GM18870 (cell line): Measurements from ENCODE around the gene STRN4.
A peak's percentile ranks its signal among the peaks of the same experiment; 100 is the strongest.

Experiments used
- ATAC-seq: cut with Tn5 transposase; IDR thresholded peaks from one replicate; pipeline ENCODE4 v1.9.1; 2021; ENCODE audit warnings: moderate library complexity; ENCODE audit not compliant: unreplicated experiment

Gene STRN4

DNA sequence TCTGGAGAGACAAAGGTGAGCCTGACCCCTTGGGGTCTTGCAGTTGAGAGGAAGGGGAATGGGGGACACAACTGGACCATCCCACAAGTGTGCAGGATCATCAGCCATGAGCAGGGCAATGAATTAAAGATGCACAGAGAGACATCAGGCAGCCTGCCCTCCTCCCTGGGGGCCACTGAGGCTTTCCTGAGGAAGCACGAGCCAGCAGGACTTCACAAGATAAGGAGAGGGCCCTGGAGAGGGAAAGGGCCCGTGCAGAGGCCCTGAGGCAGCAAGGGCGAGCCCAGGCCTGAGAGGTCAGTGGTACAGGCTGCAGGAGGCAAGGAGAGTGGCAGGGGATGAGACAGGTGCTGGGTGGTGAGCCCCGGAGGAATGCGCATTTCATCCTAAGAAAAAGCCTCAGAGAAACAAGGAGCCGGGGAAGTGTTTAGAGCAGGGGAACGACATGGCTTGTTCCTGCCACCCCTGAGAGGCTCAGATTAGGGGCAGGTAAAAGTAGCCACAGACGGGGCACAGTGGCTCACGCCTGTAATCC lies 20.3 kb downstream of the STRN4 start:
- no peak for ATAC-seq

DNA sequence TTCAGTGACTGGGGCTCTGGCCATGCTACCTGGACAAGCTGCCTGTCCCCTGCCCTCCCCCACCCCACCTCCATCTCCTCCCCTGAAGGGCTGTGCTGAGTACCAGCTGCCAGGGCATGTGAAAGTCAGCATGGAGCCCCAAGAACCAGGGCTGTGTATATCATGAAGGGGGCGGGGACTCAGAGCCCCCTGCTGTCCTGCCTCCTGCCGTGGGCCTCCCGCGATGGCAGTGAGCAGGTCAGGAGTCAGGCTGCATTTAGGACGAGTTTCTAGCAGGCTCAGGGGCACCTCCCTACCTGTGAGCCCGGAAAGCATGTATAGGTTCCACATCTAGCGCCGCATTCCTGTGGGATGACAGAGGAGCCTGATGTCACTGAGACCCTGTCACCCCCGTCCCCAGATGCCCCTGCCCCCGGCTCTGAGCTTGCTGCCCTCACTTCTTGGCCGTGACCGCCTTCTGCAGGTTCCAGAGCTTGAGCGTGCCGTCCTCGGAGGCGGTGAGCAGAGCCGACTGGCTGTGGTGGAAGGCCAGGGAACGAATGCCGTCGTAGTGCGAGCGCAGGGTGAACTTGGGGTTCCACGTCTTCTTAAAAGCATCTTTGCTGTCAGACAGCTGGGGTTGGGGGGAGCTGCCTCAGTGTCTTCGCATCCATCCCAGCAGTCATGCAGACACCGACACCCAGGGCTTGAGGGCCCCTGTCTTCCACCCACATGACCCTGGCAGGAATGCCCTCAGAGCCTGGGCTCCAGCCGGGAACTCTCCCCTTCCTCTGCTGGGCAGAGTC lies 21.0 kb downstream of the STRN4 start:
- no peak for ATAC-seq

DNA sequence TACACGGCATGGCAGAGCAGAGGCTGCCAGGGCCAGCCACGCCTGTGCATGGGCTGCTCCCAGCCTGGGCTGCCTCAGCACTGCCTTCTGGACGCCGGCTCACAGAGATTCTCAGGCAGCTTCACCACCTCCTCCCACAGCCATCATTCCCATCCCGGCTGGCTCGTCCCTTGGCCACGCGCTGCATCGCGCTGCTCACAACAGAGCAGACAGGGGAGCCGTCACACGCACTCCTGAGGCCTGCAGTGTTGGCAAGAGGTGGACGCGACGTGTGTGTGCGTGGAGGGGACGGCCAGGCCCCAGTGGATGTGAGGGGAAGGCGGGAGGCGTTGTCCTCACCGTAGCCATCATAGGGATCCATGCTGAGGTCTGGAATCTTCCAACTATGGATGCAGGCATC lies 21.8 kb downstream of the STRN4 start:
- no peak for ATAC-seq

DNA sequence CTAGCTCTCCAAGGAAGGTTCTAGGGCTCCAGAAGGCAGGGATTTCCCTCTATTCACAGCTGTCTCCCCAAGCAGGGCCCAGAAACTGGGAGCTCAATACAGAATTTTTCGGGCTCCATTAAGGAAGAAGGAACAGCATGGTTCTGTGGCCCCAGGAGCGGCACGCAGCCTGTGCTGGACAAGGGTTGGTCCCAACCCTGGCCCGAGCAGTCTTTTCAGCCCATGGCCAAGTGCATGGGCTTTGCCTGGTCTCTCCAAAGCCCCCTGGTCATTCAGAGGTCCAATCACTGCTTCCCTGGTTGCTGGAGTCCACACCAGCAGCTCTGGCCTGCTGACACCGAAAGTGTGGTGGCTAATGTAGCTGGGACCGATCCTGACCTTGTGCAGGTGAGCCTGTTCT lies 22.8 kb downstream of the STRN4 start:
- ATAC-seq = no peak

DNA sequence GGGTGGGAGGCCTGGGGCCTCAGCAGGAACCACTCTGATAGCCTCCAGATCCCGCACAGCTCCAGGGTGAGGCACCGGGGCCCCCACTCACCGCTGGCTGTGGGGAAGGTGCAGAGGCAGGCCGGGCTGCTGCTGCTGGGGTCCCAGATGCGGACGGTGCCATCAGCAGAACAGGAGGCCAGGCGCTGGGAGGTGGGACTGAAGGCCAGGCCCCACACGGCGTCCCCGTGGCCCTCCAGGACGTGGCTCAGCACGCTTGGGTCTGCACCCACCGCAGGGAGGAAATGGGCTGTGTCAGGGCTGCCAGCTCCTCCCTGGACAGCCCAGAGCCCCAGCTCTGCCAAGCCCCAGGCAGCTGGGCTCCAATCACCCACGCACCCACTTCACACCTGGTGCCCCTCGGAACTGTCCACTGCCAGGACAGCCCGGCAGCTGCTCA lies 23.2 kb downstream of the STRN4 start:
- ATAC-seq = no peak

DNA sequence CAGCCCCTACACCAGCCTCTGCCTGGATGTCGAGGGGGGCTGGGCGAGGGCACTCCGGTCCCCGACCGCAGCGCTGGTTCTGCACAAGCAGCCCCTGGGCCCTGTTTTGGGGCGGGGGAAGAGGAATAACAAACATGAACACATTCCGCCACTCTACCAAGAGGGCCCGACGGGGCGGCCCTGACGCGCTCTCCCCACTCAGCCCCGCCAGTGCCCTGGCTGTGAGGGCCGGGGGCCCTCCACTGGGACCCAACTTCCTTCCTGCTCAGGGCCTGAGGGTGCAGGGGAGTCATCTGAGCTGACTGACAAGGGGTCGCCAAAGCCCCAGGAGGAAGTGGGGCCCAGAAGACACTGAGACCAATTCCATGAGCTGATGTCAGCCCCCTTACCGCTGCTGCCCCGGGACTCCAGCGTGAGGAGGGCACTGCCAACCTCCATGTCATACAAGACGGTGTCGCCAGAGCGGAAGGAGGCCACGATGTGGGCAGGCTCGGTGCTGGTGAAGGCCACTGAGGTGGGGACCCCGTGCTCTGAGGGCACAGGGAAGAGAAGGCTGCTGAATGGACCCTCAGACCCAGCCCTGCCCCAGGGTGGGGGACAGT lies 23.7 kb downstream of the STRN4 start:
- no peak for ATAC-seq

DNA sequence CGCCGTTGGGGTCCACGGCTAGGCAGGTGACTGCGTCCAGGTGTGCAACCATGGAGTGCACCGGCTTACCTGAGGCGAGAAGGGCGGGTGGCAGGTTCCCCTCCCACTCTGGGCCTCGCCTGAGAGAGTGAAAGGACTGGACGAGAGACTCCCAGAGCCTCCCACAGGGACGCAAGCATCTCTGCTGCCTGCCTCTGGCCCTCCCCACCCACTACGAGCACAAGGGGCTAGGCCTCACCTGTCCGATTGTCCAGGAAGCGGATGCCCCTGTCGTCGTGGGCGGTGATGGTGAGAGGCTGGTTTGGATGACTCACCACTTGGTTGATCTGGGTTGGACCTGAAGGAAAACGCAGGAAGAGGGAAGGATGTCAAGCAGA lies 24.3 kb downstream of the STRN4 start:
- ATAC-seq = no peak

DNA sequence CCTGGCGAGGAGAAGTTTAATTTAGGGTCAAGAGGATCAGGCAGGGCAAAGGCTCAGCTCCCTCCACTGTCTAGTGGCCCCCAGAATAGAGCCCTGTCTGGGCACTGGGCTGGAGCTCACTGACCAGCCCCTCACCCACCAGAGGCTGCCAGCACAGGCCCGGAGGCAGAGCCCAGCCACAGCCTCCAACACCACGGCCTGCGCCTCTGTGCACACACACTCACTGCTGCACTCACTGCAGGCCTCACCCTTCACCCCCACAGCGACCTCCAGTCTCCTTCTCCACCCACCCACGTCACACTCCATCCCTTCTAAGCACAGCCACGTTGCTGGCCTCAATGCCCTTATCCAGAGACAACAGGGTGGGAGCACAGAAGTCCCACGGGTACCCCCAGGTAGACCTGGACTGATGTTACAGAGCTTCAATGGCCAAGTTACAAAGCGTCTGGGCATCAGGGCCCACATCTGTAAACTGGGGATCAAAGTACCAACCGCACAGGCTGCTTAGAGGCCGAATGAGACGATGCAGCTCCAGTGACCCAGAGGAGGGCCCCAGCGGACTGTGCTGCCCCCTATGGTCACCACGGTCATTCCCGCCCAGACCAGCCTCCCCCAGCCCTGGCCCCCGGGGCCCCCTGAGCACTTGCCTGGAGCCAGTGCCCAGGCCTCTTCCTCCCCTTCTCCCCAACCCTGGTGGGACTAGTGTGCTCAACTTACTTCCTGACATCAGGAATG lies 24.8 kb downstream of the STRN4 start:
- no peak for ATAC-seq

DNA sequence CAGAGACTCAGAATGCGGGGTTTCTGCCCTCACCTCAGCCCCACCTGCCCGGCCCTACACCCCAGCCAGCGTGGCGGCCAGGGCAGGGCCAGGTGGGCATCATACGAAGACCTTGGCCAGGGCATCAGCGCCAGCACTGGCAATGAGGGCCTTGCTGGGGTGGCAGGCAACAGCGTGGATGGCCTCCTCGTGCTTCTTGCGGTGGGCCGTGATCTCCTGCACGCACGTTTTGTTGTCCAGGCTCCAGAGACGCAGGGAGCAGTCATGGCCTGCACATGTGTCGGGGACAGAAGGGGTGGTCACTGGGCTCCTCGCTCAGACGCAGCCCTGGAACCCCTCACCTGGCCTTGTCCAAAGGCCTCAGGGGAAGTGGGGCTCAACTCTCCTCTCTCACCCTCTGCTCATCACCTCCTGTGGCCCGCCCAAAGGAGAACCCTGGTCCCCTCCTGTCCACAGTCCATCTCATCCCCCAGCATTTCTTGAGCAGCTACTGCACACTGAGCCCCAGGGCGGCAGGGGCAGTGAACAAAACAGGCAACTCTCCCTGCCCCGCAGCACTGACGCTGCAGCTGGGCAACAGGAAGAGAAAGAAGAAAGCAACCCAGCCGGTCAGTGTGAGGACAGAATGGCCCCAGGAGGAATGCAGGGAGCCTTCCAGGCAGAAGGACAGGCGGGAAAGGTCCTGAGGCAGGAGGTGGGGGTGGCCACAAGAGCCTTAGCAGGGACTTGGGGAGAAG lies 25.6 kb downstream of the STRN4 start:
- no peak for ATAC-seq

DNA sequence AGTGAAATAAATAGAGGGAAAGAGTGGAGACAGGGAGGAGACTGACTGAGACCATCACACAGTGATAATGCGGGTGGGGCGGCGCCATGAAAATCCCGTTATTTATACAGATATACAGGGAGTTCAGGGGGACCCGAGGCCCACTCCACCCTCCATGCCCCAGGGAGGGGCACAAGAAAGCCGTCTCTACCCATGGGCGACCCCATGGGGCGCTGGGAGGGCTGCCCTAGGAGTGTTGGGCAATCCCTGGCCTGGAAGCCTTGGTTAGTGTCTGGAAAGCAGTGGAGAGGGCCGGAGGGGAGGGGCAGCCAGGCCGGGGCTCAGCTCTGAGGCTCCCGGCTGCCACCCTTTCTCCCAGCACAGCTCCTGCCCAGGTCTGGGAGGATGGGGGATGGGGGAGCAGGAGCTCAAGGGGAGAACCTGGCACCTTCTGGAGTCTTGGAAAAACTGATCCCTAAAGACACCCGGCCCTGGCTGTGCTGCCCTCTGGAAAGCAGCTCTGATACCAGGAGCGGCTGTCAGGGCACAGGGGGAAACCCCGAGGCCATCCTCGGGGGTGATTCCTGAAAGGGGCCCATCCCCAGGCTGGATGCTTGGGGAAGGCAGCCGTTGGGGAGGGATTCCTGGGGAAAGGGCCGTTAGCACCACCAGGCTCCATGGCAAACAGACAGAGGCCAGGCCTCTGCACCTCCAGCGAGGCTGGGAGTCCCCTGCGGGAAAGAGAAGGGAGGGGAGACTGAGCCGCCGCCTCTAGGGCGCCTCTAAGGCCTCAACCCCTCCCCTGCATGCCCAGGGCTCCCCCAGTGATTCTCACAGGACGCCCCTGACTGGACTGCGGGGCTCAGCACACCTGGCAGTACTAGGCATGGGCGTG lies 26.4 kb downstream of the STRN4 start:
- ATAC-seq = no peak

DNA sequence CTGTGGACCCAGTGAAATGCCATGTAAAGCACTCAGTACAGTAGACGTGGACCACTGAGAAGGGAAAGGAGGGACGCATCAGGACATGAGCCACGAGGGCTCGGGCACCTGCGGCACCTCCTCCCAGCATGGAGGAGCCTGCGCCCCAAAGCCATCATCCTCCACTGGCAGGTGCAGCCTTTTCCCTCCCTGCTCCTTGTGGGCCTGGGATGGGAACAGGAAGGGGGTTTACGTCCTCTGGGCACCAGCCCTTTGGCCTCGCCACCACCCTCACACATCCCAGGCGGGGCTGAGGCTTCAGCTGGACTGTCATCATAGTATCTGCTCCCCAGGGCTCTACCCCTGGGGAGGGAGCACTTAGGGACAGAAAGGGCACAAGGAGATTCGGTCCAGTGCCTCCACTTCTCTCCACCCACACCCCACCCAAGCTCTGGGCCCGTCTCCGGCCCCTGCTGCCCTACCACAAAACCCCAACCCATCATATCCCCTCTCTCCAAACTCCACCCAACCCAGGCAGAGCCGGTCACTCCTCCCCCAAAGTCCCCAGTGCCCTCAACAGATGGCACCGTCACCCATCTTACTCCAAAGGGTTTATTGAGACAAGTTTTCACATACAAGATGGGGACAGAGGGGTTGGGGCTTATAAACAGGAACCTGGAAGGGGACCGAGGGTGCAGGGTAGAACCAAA lies 27.2 kb downstream of the STRN4 start:
- ATAC-seq = peak; percentile 30

DNA sequence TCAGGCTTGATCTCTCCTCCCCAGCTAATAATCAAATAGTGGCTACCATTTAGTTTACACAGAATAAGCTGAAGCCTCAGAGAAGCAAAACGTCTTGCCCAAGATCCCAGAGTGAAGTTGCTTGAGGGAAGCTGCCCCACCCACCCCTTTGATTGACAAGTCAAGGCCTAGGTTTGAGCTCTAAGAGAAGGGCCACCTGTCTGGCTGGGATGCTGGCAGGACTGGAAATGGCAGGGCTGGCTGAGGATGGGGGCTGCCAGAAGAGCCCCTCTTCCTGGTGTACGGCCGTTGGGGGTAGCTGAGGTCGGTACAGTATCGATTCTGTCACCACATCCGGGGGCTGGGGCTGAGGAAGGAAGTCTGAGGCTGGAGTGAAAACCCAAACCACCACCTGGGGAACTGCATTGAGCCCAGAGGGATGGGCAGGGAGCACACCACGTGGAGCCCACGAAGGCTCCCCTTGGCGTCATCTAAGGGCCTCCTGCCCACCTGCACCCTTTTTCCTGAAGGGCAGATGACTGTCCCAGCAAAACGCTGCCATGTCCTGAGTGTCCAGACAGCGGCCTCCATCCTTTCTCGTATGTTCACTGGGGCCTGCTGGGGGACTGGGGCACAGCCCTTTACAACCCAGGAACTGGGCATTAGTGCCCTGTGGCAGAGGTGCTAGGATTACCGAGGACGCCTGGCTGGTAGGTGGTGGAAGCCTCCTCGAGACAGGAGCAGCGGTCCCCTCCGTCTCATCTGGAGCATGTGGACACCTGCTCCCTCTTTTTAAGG lies 27.9 kb downstream of the STRN4 start:
- ATAC-seq = no peak

DNA sequence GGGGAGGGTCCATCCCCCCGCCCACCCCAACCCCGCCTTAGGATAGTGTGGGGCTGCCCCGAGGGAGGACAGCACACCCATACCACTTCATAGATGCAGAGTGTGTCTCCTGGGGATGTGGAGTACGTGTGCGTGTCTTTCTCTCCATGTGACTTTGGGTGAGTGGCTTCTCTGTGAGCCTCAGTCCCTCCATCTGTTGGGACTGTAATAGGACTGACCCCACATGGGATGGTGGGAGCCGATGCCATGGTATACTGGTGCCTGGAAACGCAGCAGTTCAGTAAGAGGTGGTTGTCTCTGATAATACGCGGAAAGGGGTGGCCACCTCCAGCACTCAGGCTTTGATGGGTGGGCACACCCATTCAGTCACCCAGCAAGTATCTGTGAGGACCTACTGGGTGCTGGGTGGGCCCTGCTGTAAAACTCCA lies 28.5 kb downstream of the STRN4 start:
- ATAC-seq = no peak

DNA sequence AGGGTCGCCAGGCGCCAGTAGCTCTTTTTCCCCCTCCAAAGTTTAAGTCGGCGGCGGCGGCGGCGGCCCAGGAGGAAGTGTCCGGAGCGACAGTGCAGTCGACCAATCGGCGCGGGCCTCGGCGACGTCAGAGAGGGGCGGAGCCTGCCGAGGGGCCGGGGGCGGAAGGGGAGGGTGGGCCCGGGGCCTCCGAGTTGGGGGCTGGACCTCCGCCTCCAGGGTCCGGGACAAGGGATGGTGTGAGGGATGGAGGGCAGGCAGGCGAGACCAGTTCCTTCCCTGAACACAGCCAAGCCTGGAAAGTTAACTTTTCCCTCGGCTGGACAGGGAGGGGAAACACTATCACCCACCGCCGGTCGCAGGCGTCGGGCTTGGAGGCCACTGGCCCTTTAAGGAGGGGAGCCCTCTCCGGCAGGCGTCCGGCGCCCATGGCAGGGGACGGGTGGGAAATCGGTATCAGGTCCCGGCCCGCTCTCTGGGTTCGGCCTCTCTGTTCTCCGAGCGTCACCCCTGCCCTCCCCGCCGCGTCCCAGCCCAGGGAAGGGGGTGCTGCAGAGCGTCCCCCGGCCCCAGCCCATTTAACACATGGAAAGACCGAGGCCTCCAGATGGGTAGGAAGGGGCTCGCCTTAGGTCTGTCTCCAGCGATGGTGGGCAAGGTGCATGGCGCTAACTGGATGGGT lies 29.1 kb downstream of the STRN4 start, which contains the start of gene PRKD2:
PRKD2 (minus strand) TSS at position 81 of the 682 bp plus-strand sequence. CDS start 744 bp downstream, outside the sequence.
- no peak for ATAC-seq

DNA sequence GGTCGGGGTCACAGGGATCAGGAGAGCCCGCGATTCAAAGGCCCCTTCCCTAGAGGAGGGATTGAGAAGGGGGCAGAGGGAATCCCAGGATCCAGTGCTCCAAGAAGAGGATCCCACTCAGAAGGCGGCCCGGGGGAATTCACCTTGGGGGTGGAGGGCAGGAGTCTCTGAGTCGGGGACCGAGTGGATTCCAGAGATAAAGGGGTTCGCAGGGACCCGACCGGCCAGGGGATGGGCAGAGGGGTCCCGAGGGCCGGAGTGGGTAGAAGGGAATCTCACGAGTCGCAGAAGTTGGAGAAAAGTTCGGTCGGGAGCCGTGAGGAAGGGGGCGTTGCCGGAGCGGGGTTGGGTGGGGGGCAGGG lies 29.6 kb downstream of the STRN4 start:
- ATAC-seq = no peak

DNA sequence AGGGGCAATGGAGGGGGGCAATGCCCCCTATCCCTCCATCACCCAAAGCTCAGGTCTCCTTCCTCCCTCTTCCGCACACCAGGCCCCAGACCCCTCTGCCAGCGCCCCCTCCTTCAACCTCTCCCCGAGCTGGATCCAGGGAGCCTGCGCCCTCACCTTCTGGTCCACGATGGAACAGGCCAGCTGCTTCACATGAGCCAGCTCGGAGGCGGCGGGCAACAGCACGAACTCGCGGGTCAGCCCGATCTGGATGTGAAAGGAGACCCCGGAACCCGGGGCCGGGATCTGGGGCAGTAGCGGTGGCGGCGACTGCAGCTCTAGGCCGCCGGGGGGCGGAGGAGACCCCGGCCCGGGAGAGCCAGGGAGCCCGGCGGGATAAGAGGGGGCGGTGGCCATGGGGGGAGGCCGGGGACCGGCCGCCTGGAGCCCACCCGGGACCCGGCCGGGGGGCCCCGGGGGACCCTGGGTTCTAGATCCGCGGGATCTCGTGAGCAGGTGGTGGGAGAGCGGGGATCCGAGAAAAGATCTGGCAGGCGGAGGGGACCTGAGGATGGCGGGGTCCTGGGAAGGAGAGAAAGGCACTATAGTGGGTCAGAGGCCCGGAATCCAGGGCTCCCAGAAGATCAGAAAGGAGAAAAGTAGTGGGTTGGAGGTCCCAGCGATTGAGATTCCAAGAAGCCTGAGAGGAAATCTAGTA lies 30.1 kb downstream of the STRN4 start:
- ATAC-seq = no peak

DNA sequence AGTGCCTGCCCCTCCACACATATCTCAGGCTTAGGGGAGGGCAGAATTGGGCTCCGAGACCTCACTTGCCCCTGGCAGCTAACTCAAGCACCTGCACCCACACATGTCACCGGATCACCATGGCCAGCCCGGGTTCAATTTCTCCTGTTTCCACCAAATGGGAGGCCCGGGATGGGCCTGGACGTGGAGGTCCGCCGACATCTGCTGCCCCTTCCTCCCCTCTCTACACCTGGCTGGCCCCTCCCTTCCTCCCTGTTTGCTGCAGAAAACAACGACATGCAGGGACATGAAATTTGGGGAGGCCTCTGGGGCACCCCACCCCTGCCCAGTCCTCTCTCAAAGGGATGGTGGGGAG lies 30.7 kb downstream of the STRN4 start:
- ATAC-seq = no peak
